Thyroid gland (tissue), 4 donors: ENCODE results near the gene KHDRBS1.

Experiments
- POLR2A ChIP-seq, 2 donors: fragments of 450-650 bp; IDR thresholded peaks; one replicate each; pipeline ENCODE4 v1.6.1; 2017; ENCODE audit warnings: antibody characterized with exemption in 2 of 2, mild to moderate bottlenecking in 2 of 2, moderate library complexity in 1 of 2
- TF ChIP-seq, protein P1 (sequence below), 6 experiments: fragments of 200-600 bp in 3 of 6; fragments of 450-650 bp in 3 of 6; sonication (generic) in 3 of 6; IDR thresholded peaks; one replicate each; pipeline ENCODE4 v1.5.1; 2016 to 2019; ENCODE audit warnings: antibody characterized with exemption in 6 of 6, mild to moderate bottlenecking in 2 of 6, inconsistent platforms in 1 of 6, moderate library complexity in 1 of 6

DNA sequence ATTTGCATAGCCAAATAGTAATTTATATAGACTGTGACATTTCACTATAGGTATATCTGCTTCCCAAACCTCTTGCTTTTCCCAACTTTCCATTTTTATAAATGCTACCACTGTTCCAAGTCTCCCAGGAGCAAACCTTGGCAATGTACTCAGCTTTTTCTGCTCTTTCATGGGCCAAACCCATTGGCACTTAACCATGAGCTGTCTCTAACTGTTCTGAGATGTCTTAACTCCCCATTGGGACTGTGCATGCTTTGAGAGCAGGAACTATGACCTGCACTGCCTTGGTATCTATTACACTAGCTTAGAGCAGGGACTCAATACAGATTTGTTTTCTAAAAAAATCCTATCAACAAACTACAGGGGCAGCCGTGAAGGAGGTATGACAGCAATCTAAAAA is 22.5 kb upstream of the KHDRBS1 start:
- TF ChIP-seq, protein P1, sequence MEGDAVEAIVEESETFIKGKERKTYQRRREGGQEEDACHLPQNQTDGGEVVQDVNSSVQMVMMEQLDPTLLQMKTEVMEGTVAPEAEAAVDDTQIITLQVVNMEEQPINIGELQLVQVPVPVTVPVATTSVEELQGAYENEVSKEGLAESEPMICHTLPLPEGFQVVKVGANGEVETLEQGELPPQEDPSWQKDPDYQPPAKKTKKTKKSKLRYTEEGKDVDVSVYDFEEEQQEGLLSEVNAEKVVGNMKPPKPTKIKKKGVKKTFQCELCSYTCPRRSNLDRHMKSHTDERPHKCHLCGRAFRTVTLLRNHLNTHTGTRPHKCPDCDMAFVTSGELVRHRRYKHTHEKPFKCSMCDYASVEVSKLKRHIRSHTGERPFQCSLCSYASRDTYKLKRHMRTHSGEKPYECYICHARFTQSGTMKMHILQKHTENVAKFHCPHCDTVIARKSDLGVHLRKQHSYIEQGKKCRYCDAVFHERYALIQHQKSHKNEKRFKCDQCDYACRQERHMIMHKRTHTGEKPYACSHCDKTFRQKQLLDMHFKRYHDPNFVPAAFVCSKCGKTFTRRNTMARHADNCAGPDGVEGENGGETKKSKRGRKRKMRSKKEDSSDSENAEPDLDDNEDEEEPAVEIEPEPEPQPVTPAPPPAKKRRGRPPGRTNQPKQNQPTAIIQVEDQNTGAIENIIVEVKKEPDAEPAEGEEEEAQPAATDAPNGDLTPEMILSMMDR (IDR thresholded peaks at IDR 0.05) = no peak
- TF ChIP-seq POLR2A (IDR thresholded peaks at IDR 0.05) = no peak
